ENCODE results near the gene AKR7A3. TPM values are rescaled to one million over a fixed set of nuclear protein-coding genes. Genes with fewer than 3 reads are reported as not detected.
"Not testable (repeated sequence)": the region's sequence is repeated elsewhere in the genome, so short reads cannot be mapped to it uniquely, and the experiment has no call there.

AKR7A3 gene
- total RNA-seq (2014; rRNA removed; shearing (Covaris generic)) = 0.31 TPM in 1 of 2 replicates, not detected in the other

GRCh38 chr1:19288324-19289241 is at the start of gene AKR7A3:
Gene AKR7A3, minus strand, starts transcription at chr1:19288770. Its CDS starts 61 bp downstream, at chr1:19288709.
- DNase-seq (ENCODE audit: low spot score) = not testable (repeated sequence)

- DNase-seq (ENCODE audit: low spot score) = no peak
Observed at GRCh38 chr1:19338323-19338762, 49.8 kb upstream of the AKR7A3 start.

- DNase-seq (ENCODE audit: low spot score) = no peak
Observed at GRCh38 chr1:19337289-19337688, 48.7 kb upstream of the AKR7A3 start.

- no peak for DNase-seq (ENCODE audit: low spot score)
Observed at GRCh38 chr1:19336543-19336942, 48.0 kb upstream of the AKR7A3 start.

GRCh38 chr1:19333587-19334354 is 45.2 kb upstream of the AKR7A3 start:
- DNase-seq (ENCODE audit: low spot score) = no peak

GRCh38 chr1:19332832-19333231 is 44.3 kb upstream of the AKR7A3 start:
- no peak for DNase-seq (ENCODE audit: low spot score)

GRCh38 chr1:19331262-19331878 is 42.8 kb upstream of the AKR7A3 start:
- no peak for DNase-seq (ENCODE audit: low spot score)

- DNase-seq (ENCODE audit: low spot score) = no peak
Observed at GRCh38 chr1:19330449-19331135, 42.0 kb upstream of the AKR7A3 start.

GRCh38 chr1:19329611-19330010 is 41.0 kb upstream of the AKR7A3 start:
- DNase-seq (ENCODE audit: low spot score) = no peak

GRCh38 chr1:19329188-19329587 is 40.6 kb upstream of the AKR7A3 start:
- no peak for DNase-seq (ENCODE audit: low spot score)

- DNase-seq (ENCODE audit: low spot score) = no peak
Observed at GRCh38 chr1:19328486-19328885, 39.9 kb upstream of the AKR7A3 start.

- no peak for DNase-seq (ENCODE audit: low spot score)
Observed at GRCh38 chr1:19327736-19328135, 39.2 kb upstream of the AKR7A3 start.

- DNase-seq (ENCODE audit: low spot score) = no peak
Observed at GRCh38 chr1:19327301-19327700, 38.7 kb upstream of the AKR7A3 start.

- DNase-seq (ENCODE audit: low spot score) = no peak
Observed at GRCh38 chr1:19326748-19327065, 38.1 kb upstream of the AKR7A3 start.

- no peak for DNase-seq (ENCODE audit: low spot score)
Observed at GRCh38 chr1:19325958-19326747, 37.6 kb upstream of the AKR7A3 start.

- no peak for DNase-seq (ENCODE audit: low spot score)
Observed at GRCh38 chr1:19325368-19325957, 36.9 kb upstream of the AKR7A3 start.

- DNase-seq (ENCODE audit: low spot score) = no peak
Observed at GRCh38 chr1:19324665-19324990, 36.1 kb upstream of the AKR7A3 start.

- no peak for DNase-seq (ENCODE audit: low spot score)
Observed at GRCh38 chr1:19323987-19324664, 35.6 kb upstream of the AKR7A3 start.

GRCh38 chr1:19322481-19322880 is 33.9 kb upstream of the AKR7A3 start:
- no peak for DNase-seq (ENCODE audit: low spot score)

GRCh38 chr1:19321071-19321470 is 32.5 kb upstream of the AKR7A3 start:
- no peak for DNase-seq (ENCODE audit: low spot score)

Measured in H4 (cell line).